ENCODE measurements around the gene C2orf76.
A peak's percentile ranks its signal among the peaks of the same experiment; 100 is the strongest.

C2orf76 gene

GRCh38 chr2:119263025-119263424 is 103.6 kb downstream of the C2orf76 start:
- H2BK12ac ChIP-seq (ENCODE audit: low read length), result no peak overlapping the region
- no peak overlapping the region for H3K27ac ChIP-seq (ENCODE audit: low read depth, low read length)
- no peak overlapping the region for H2AFZ ChIP-seq (ENCODE audit: insufficient read depth, low read length, poor library complexity)
- no peaks in the 10 kb centered on the region for H3K27me3 ChIP-seq (ENCODE audit: insufficient read depth, low read length)
- WGBS (ENCODE audit: extremely low coverage, insufficient coverage, insufficient read length), result no CpG with 5 or more reads among the region's 23 CpGs
- no peak overlapping the region for H2BK120ac ChIP-seq (ENCODE audit: insufficient read depth, low read length, poor library complexity)
- no peaks in the 10 kb centered on the region for H3K79me1 ChIP-seq (ENCODE audit: low read length)
- no peaks in the 10 kb centered on the region for H3K79me2 ChIP-seq (ENCODE audit: control insufficient read depth, insufficient read depth, low read length, poor library complexity)
- H3K14ac ChIP-seq (ENCODE audit: low read length), result no peak overlapping the region
- no peak overlapping the region for H3K4me3 ChIP-seq (ENCODE audit: low read depth, low read length)
- no peak overlapping the region for H4K8ac ChIP-seq (ENCODE audit: low read depth, low read length)
- no peak overlapping the region for H3K18ac ChIP-seq (ENCODE audit: low read length)
- H3K4ac ChIP-seq (ENCODE audit: low read depth, low read length), result no peak overlapping the region
- no peak overlapping the region for H4K91ac ChIP-seq (ENCODE audit: low read depth, low read length)
- H3K23ac ChIP-seq (ENCODE audit: low read length), result no peak overlapping the region
- DNase-seq, result no peak
- no peak overlapping the region for H2BK5ac ChIP-seq (ENCODE audit: low read depth, low read length, poor library complexity)
- H3K9ac ChIP-seq (ENCODE audit: low read length), result no peak overlapping the region
- no peaks in the 10 kb centered on the region for H3K36me3 ChIP-seq (ENCODE audit: control insufficient read depth in 1 of 2, insufficient read depth in 2 of 2, low read length in 2 of 2)
- no peak overlapping the region for H2AK5ac ChIP-seq (ENCODE audit: low read length)
- H3K4me1 ChIP-seq (ENCODE audit: control insufficient read depth in 1 of 2, insufficient read depth in 2 of 2, low read length in 2 of 2), result peaks cover 7 to 9% of the 10 kb centered on the region in 2 experiments
- H4K12ac ChIP-seq (ENCODE audit: low read depth, low read length), result no peak overlapping the region
- H3K4me2 ChIP-seq (ENCODE audit: low read length), result no peak overlapping the region
- no peaks in the 10 kb centered on the region for H3K9me3 ChIP-seq (ENCODE audit: insufficient read depth, low read depth, low read length)

GRCh38 chr2:119261493-119262225 is 105.0 kb downstream of the C2orf76 start:
- Histone ChIP-seq H2AFZ (ENCODE audit: insufficient read depth, low read length, poor library complexity) (no peak overlapping the region), H3K27ac (ENCODE audit: low read depth, low read length) (no peak overlapping the region), H3K36me3 (ENCODE audit: control insufficient read depth in 1 of 2, insufficient read depth in 2 of 2, low read length in 2 of 2) (no peaks in the 10 kb centered on the region), H4K8ac (ENCODE audit: low read depth, low read length) (no peak overlapping the region), H3K4me2 (ENCODE audit: low read length) (no peak overlapping the region), H3K9me3 (ENCODE audit: insufficient read depth, low read depth, low read length) (peaks cover 2% of the 10 kb centered on the region), H4K12ac (ENCODE audit: low read depth, low read length) (no peak overlapping the region), H2AK5ac (ENCODE audit: low read length) (no peak overlapping the region), H3K9ac (ENCODE audit: low read length) (no peak overlapping the region), H3K4me1 (ENCODE audit: control insufficient read depth in 1 of 2, insufficient read depth in 2 of 2, low read length in 2 of 2) (peaks cover 12 to 18% of the 10 kb centered on the region in 2 experiments), H3K4ac (ENCODE audit: low read depth, low read length) (no peak overlapping the region), H3K79me2 (ENCODE audit: control insufficient read depth, insufficient read depth, low read length, poor library complexity) (no peaks in the 10 kb centered on the region), H3K14ac (ENCODE audit: low read length) (no peak overlapping the region), H2BK12ac (ENCODE audit: low read length) (no peak overlapping the region), H3K23ac (ENCODE audit: low read length) (no peak overlapping the region), H2BK5ac (ENCODE audit: low read depth, low read length, poor library complexity) (no peak overlapping the region), H3K27me3 (ENCODE audit: insufficient read depth, low read length) (no peaks in the 10 kb centered on the region), H3K18ac (ENCODE audit: low read length) (no peak overlapping the region), H3K79me1 (ENCODE audit: low read length) (peaks cover 5% of the 10 kb centered on the region), H2BK120ac (ENCODE audit: insufficient read depth, low read length, poor library complexity) (no peak overlapping the region), H4K91ac (ENCODE audit: low read depth, low read length) (no peak overlapping the region), H3K4me3 (ENCODE audit: low read depth, low read length) (no peak overlapping the region)
- WGBS (ENCODE audit: extremely low coverage, insufficient coverage, insufficient read length), result no CpG with 5 or more reads among the region's 17 CpGs
- DNase-seq, result no peak

GRCh38 chr2:119260646-119261492 is 105.8 kb downstream of the C2orf76 start:
- Histone ChIP-seq H4K91ac (ENCODE audit: low read depth, low read length) (no peak overlapping the region), H3K9ac (ENCODE audit: low read length) (no peak overlapping the region), H2AFZ (ENCODE audit: insufficient read depth, low read length, poor library complexity) (no peak overlapping the region), H3K23ac (ENCODE audit: low read length) (no peak overlapping the region), H3K27me3 (ENCODE audit: insufficient read depth, low read length) (no peaks in the 10 kb centered on the region), H3K9me3 (ENCODE audit: insufficient read depth, low read depth, low read length) (peaks cover 2% of the 10 kb centered on the region), H3K18ac (ENCODE audit: low read length) (no peak overlapping the region), H3K14ac (ENCODE audit: low read length) (no peak overlapping the region), H4K8ac (ENCODE audit: low read depth, low read length) (no peak overlapping the region), H3K4me3 (ENCODE audit: low read depth, low read length) (no peak overlapping the region), H2BK5ac (ENCODE audit: low read depth, low read length, poor library complexity) (no peak overlapping the region), H3K79me2 (ENCODE audit: control insufficient read depth, insufficient read depth, low read length, poor library complexity) (no peaks in the 10 kb centered on the region), H3K4ac (ENCODE audit: low read depth, low read length) (no peak overlapping the region), H3K79me1 (ENCODE audit: low read length) (peaks cover 5% of the 10 kb centered on the region), H3K4me1 (ENCODE audit: control insufficient read depth in 1 of 2, insufficient read depth in 2 of 2, low read length in 2 of 2) (peaks cover 15 to 23% of the 10 kb centered on the region in 2 experiments), H2AK5ac (ENCODE audit: low read length) (no peak overlapping the region), H2BK120ac (ENCODE audit: insufficient read depth, low read length, poor library complexity) (no peak overlapping the region), H3K4me2 (ENCODE audit: low read length) (no peak overlapping the region), H4K12ac (ENCODE audit: low read depth, low read length) (no peak overlapping the region), H3K27ac (ENCODE audit: low read depth, low read length) (no peak overlapping the region), H2BK12ac (ENCODE audit: low read length) (no peak overlapping the region), H3K36me3 (ENCODE audit: control insufficient read depth in 1 of 2, insufficient read depth in 2 of 2, low read length in 2 of 2) (no peaks in the 10 kb centered on the region)
- WGBS (ENCODE audit: extremely low coverage, insufficient coverage, insufficient read length), result no CpG with 5 or more reads among the region's 11 CpGs
- no peak for DNase-seq

GRCh38 chr2:119259296-119259860 is 107.3 kb downstream of the C2orf76 start:
- Histone ChIP-seq H3K36me3 (ENCODE audit: control insufficient read depth in 1 of 2, insufficient read depth in 2 of 2, low read length in 2 of 2) (no peaks in the 10 kb centered on the region), H3K27me3 (ENCODE audit: insufficient read depth, low read length) (no peaks in the 10 kb centered on the region), H4K8ac (ENCODE audit: low read depth, low read length) (no peak overlapping the region), H3K4ac (ENCODE audit: low read depth, low read length) (no peak overlapping the region), H2AK5ac (ENCODE audit: low read length) (no peak overlapping the region), H2BK5ac (ENCODE audit: low read depth, low read length, poor library complexity) (no peak overlapping the region), H3K9ac (ENCODE audit: low read length) (no peak overlapping the region), H3K23ac (ENCODE audit: low read length) (no peak overlapping the region), H2BK12ac (ENCODE audit: low read length) (no peak overlapping the region), H3K4me3 (ENCODE audit: low read depth, low read length) (no peak overlapping the region), H3K18ac (ENCODE audit: low read length) (peak overlapping the region; percentile 14), H3K9me3 (ENCODE audit: insufficient read depth, low read depth, low read length) (peaks cover 2% of the 10 kb centered on the region), H3K14ac (ENCODE audit: low read length) (peak overlapping the region; percentile 9), H3K79me1 (ENCODE audit: low read length) (peaks cover 5% of the 10 kb centered on the region), H3K27ac (ENCODE audit: low read depth, low read length) (no peak overlapping the region), H2AFZ (ENCODE audit: insufficient read depth, low read length, poor library complexity) (no peak overlapping the region), H3K79me2 (ENCODE audit: control insufficient read depth, insufficient read depth, low read length, poor library complexity) (no peaks in the 10 kb centered on the region), H4K12ac (ENCODE audit: low read depth, low read length) (no peak overlapping the region), H2BK120ac (ENCODE audit: insufficient read depth, low read length, poor library complexity) (no peak overlapping the region), H3K4me2 (ENCODE audit: low read length) (no peak overlapping the region), H3K4me1 (ENCODE audit: control insufficient read depth in 1 of 2, insufficient read depth in 2 of 2, low read length in 2 of 2) (peaks cover 15 to 24% of the 10 kb centered on the region in 2 experiments), H4K91ac (ENCODE audit: low read depth, low read length) (peak overlapping the region; percentile 37)
- WGBS (ENCODE audit: extremely low coverage, insufficient coverage, insufficient read length), result no CpG with 5 or more reads among the region's 5 CpGs
- no peak for DNase-seq
